ENCODE results near the gene PTPN6. TPM values are rescaled to one million over a fixed set of nuclear protein-coding genes. Genes with fewer than 3 reads are reported as not detected.

The PTPN6 gene
- total and polyA plus RNA-seq, 2 of the 13 experiments (the other 11 are each of a cell fraction or from before 2014, with no cell fraction given), result 10.5 to 10.6 TPM

GRCh38 chr12:6912164-6912935 is 38.8 kb upstream of the PTPN6 start:
- FAIRE-seq (no peak), ATAC-seq (no peak), DNase-seq (ENCODE audit: low spot score) (no peak)
- Histone ChIP-seq H3K9ac (ENCODE audit: insufficient read depth, low read depth, low read length) (no peak overlapping the region), H2AFZ (ENCODE audit: low read length) (no peak overlapping the region), H3K27me3 (ENCODE audit: control insufficient read depth in 1 of 2, insufficient read depth in 2 of 2, low read length in 2 of 2) (no peaks in the 10 kb centered on the region), H3K9me3 (ENCODE audit: low read length) (no peaks in the 10 kb centered on the region), H3K27ac (ENCODE audit: extremely low read length, insufficient read depth, low read length) (no peak overlapping the region), H3K4me3 (replicated peaks in 1 of 3; ENCODE audit: insufficient read depth in 1 of 3, low read depth in 2 of 3, low read length in 3 of 3) (0 out of 6 replicates have a peak overlapping the region, but pooled peaks of 1 of the 3 experiments have one; percentile 77), H3K36me3 (replicated peaks in 1 of 2; ENCODE audit: control insufficient read depth in 1 of 2, insufficient read depth in 2 of 2, low read length in 2 of 2) (peaks cover 2 to 11% of the 10 kb centered on the region in 2 experiments; a peak in 3 of 5 replicates), H3K79me2 (ENCODE audit: insufficient read depth, low read length) (peaks cover 17% of the 10 kb centered on the region), H3K4me2 (ENCODE audit: low read depth, low read length) (peak overlapping the region; percentile 96; the same call in 1 of the 2 replicates), H4K20me1 (ENCODE audit: insufficient read depth, low read length) (no peaks in the 10 kb centered on the region), H3K4me1 (ENCODE audit: insufficient read depth, low read length) (peaks cover 48% of the 10 kb centered on the region)
- intact Hi-C loops (cut with micrococcal nuclease; ENCODE audit: unreplicated experiment) (no loop called here), in situ Hi-C loops (cut with HindIII; ENCODE audit: extremely low pct_ligation_motif_present, low pct_unique_long_range_greater_than_20kb) (no loop called here)
- no TSS peak for BruUV-seq (replicated peaks)
- ChIA-PET CTCF (ENCODE audit: low intra/inter-chr PET ratio, low total read pairs) (no interaction called here), POLR2A (interaction anchor here (1.5 to 3.1 kb wide), 3 partner anchors 34 to 60 kb away, joined by 5 to 13 read pairs (median 9); partner anchors contain the start of genes SPSB2 and USP5)
- 0 out of 2 replicates have a peak, but pooled peaks have one; percentile 12 for TF ChIP-seq ZNF121 (CRISPR knock-in tag; IDR thresholded peaks at IDR 0.05)
- no peak for TF ChIP-seq ZBTB49 (CRISPR knock-in tag; IDR thresholded peaks at IDR 0.05; ENCODE audit: borderline replicate concordance)
- no peak for TF ChIP-seq SATB2 (CRISPR knock-in tag; IDR thresholded peaks at IDR 0.05)
- WGBS (ENCODE audit: low lambda C conversion rate), result 90% methylated on average over 14 of the region's 15 CpGs
